Inflammatory macrophage treated with lipopolysaccharide for 1 hour (primary cell): ENCODE data around the gene GADD45G.

ENCODE experiments used
- DNase-seq, 2 donors: peaks; one replicate each; pipeline ENCODE4 v3.0.0-alpha.2; 2020 to 2022

The GADD45G gene

GRCh38 chr9:89610391-89610925 is 5.6 kb downstream of the GADD45G start:
- DNase-seq, result no peak

- DNase-seq, result no peak
These were observed 6.6 kb downstream of the GADD45G start for GRCh38 chr9:89611425-89611824.

- no peak for DNase-seq
These were observed 7.9 kb downstream of the GADD45G start for GRCh38 chr9:89612566-89613278.

- DNase-seq, result peak; percentile 71 to 81
These were observed 9.4 kb downstream of the GADD45G start for GRCh38 chr9:89613912-89614892.

- no peak for DNase-seq
These were observed 10.8 kb downstream of the GADD45G start for GRCh38 chr9:89615661-89616060.

GRCh38 chr9:89616411-89616810 is 11.6 kb downstream of the GADD45G start:
- no peak for DNase-seq

GRCh38 chr9:89617978-89618377 is 13.2 kb downstream of the GADD45G start:
- DNase-seq, result no peak

GRCh38 chr9:89619019-89619418 is 14.2 kb downstream of the GADD45G start:
- no peak for DNase-seq

GRCh38 chr9:89619424-89620138 is 14.8 kb downstream of the GADD45G start:
- no peak for DNase-seq

- DNase-seq, result no peak
These were observed 16.2 kb downstream of the GADD45G start for GRCh38 chr9:89621031-89621430.

- no peak for DNase-seq
These were observed 16.9 kb downstream of the GADD45G start for GRCh38 chr9:89621676-89622075.

GRCh38 chr9:89622933-89623861 is 18.4 kb downstream of the GADD45G start:
- DNase-seq, result no peak

GRCh38 chr9:89623925-89624420 is 19.2 kb downstream of the GADD45G start:
- peak; percentile 58 to 68 for DNase-seq

GRCh38 chr9:89625721-89626687 is 21.2 kb downstream of the GADD45G start:
- no peak for DNase-seq

- no peak for DNase-seq
These were observed 22.0 kb downstream of the GADD45G start for GRCh38 chr9:89626741-89627265.

GRCh38 chr9:89628601-89629000 is 23.8 kb downstream of the GADD45G start:
- no peak for DNase-seq

GRCh38 chr9:89629081-89629976 is 24.5 kb downstream of the GADD45G start:
- DNase-seq, result no peak

- DNase-seq, result no peak
These were observed 25.7 kb downstream of the GADD45G start for GRCh38 chr9:89630508-89630907.

- no peak for DNase-seq
These were observed 26.6 kb downstream of the GADD45G start for GRCh38 chr9:89631384-89631783.
